A549 (cell line): ENCODE data around the gene PKP1. TPM values are rescaled to one million over a fixed set of nuclear protein-coding genes. Genes with fewer than 3 reads are reported as not detected.

ENCODE experiments used
- ATAC-seq, 2 experiments: fragments of 200-7000 bp in 1 of 2; fragments of >200 bp in 1 of 2; cut with Nextera tagmentation in 1 of 2; cut with Tn5 transposase in 1 of 2; 3 replicates each; pipeline versions ENCODE4 v1.8.0 to v1.9.1; 2018 to 2020; ENCODE audit warnings: mild to moderate bottlenecking in 1 of 2, moderate library complexity in 1 of 2
- CTCF ChIA-PET: fragments of 300-600 bp; sonication (Branson Sonifier 250); formaldehyde crosslinking; extraction: SDS; loops from one replicate; lab custom pipeline; 2021; ENCODE audit warnings: antibody characterized with exemption, inconsistent platforms; lab: Yijun Ruan, JAX
- POLR2A ChIA-PET: fragments of 350-600 bp; formaldehyde crosslinking; extraction: SDS; loops from one replicate; lab custom pipeline; 2021; ENCODE audit warnings: antibody characterized with exemption, inconsistent platforms; lab: Yijun Ruan, JAX
- DNase-seq, 2 experiments: peaks; one replicate each; pipeline versions ENCODE4 v3.0.0 to v3.0.0-alpha.2; 2011 to 2016; ENCODE audit warnings: low read depth in 1 of 2, low spot score in 1 of 2
- FAIRE-seq: peaks from 2 replicates; lab custom pipeline; 2011; peaks lifted over from hg19 to GRCh38; lab: Jason Lieb, UNC
- H3K27ac ChIP-seq, 2 experiments: fragments of >200 bp; sonication (Bioruptor Twin); formaldehyde crosslinking; 3 replicates each; pipeline ENCODE4 v1.5.1; 2016 to 2017
- H3K4me1 ChIP-seq: fragments of >200 bp; sonication (Bioruptor Twin); formaldehyde crosslinking; 3 replicates; pipeline ENCODE4 v1.6.1; 2016
- H3K4me2 ChIP-seq: fragments of >200 bp; sonication (Bioruptor Twin); formaldehyde crosslinking; 3 replicates; pipeline ENCODE4 v1.6.1; 2016
- H3K4me3 ChIP-seq: fragments of >200 bp; sonication (Bioruptor Twin); formaldehyde crosslinking; 3 replicates; pipeline ENCODE4 v1.5.1; 2016
- H3K9me3 ChIP-seq: fragments of >200 bp; sonication (Bioruptor Twin); formaldehyde crosslinking; 3 replicates; pipeline ENCODE4 v1.6.1; 2016
- CHD2 ChIP-seq: fragments of 150-350 bp; IDR thresholded peaks from 2 replicates; pipeline ENCODE4 v1.6.1; 2014; ENCODE audit warnings: low read length; ENCODE audit not compliant: partially characterized antibody
- EP300 ChIP-seq, 2 experiments: fragments of >200 bp; sonication (Bioruptor Twin); formaldehyde crosslinking; IDR thresholded peaks; 2 replicates in 1 of 2; 3 replicates in 1 of 2; pipeline ENCODE4 v1.6.1; 2016 to 2017
- ESRRA ChIP-seq: fragments of 150-350 bp; IDR thresholded peaks from 2 replicates; pipeline ENCODE4 v1.6.1; 2014; ENCODE audit warnings: mild to moderate bottlenecking, low read length, borderline replicate concordance
- FOSB ChIP-seq: fragments of 250-450 bp; sonication (Bioruptor Pico); IDR thresholded peaks from 2 replicates; pipeline ENCODE4 v1.5.0; 2020; ENCODE audit warnings: mild to moderate bottlenecking, moderate library complexity
- HMGXB4 ChIP-seq: fragments of 250-450 bp; sonication (Bioruptor Pico); IDR thresholded peaks from 2 replicates; pipeline ENCODE4 v1.5.0; 2021; ENCODE audit warnings: mild to moderate bottlenecking, moderate library complexity, borderline replicate concordance
- HOXB5 ChIP-seq: fragments of 250-450 bp; sonication (Bioruptor Pico); IDR thresholded peaks from 2 replicates; pipeline ENCODE4 v1.5.0; 2020; ENCODE audit warnings: mild to moderate bottlenecking, moderate library complexity
- KDM1A ChIP-seq: fragments of 200-600 bp; sonication (generic); IDR thresholded peaks from 2 replicates; pipeline ENCODE4 v1.6.1; 2016; ENCODE audit warnings: low read depth, mild to moderate bottlenecking
- KDM5A ChIP-seq: fragments of 200-600 bp; sonication (generic); IDR thresholded peaks from 2 replicates; pipeline ENCODE4 v1.6.1; 2016; ENCODE audit warnings: antibody characterized with exemption, mild to moderate bottlenecking
- MAFK ChIP-seq: fragments of 450-650 bp; IDR thresholded peaks from 2 replicates; pipeline ENCODE4 v1.6.1; 2014; ENCODE audit not compliant: partially characterized antibody
- MYC ChIP-seq: IDR thresholded peaks from 2 replicates; pipeline ENCODE4 v1.6.1; 2012; ENCODE audit warnings: mild to moderate bottlenecking, inconsistent platforms, low read length, improper control_type of control experiment, borderline replicate concordance
- NPAS2 ChIP-seq: fragments of 250-450 bp; sonication (Bioruptor Pico); IDR thresholded peaks from 2 replicates; pipeline ENCODE4 v1.8.0; 2022; ENCODE audit warnings: mild to moderate bottlenecking, moderate library complexity, borderline replicate concordance
- POLR2AphosphoS2 ChIP-seq: conservative IDR thresholded peaks from 2 replicates; pipeline ENCODE4 v1.6.1; 2012; ENCODE audit warnings: low read length, improper control_type of control experiment, inconsistent platforms
- RAD21 ChIP-seq, 2 experiments: fragments of >200 bp in 1 of 2; sonication (Bioruptor Twin) in 1 of 2; formaldehyde crosslinking in 1 of 2; IDR thresholded peaks in 1 of 2; conservative IDR thresholded peaks in 1 of 2; 2 replicates in 1 of 2; 3 replicates in 1 of 2; pipeline ENCODE4 v1.6.1; 2012 to 2018; ENCODE audit warnings: inconsistent platforms in 1 of 2
- RFX5 ChIP-seq: fragments of 450-650 bp; IDR thresholded peaks from 2 replicates; pipeline ENCODE4 v1.7.1; 2014; ENCODE audit warnings: antibody characterized with exemption, mild to moderate bottlenecking, moderate library complexity
- SREBF2 ChIP-seq: fragments of 450-650 bp; IDR thresholded peaks from 2 replicates; pipeline ENCODE4 v1.6.1; 2014; ENCODE audit warnings: mild to moderate bottlenecking, moderate library complexity
- TFCP2L1 ChIP-seq: fragments of 250-450 bp; sonication (Bioruptor Pico); IDR thresholded peaks from 2 replicates; pipeline ENCODE4 v1.5.0; 2021; ENCODE audit warnings: mild to moderate bottlenecking
- ZNF302 ChIP-seq: fragments of 250-450 bp; sonication (Bioruptor Pico); IDR thresholded peaks from 2 replicates; pipeline ENCODE4 v1.9.0; 2021; ENCODE audit warnings: inconsistent platforms, mild to moderate bottlenecking, moderate library complexity
- WGBS: methylation state at CpG from one replicate; pipeline ENCODE4 v1.1.6; 2017; ENCODE audit errors: missing lambda C conversion rate; 5-methylcytosine and 5-hydroxymethylcytosine counted together
- polyA plus RNA-seq, 4 experiments: library from polyadenylated mRNA; depleted of rRNA in 3 of 4; stranded (reverse); fragments of >200 nt; fragmentation: RNase III in 1 of 4; extraction: RNeasy Plus Mini Kit Qiagen cat#74134 plus additional on column Dnase treatment in 1 of 4; gene quantifications; 2 replicates in 3 of 4; 3 replicates in 1 of 4; pipeline ENCODE4 v1.2.3, GENCODE V29; 2011 to 2017
- TF ChIP-seq, protein P1 (sequence below): fragments of 250-450 bp; sonication (Bioruptor Pico); IDR thresholded peaks from 2 replicates; pipeline ENCODE4 v1.5.0; 2020; ENCODE audit warnings: low read depth, mild to moderate bottlenecking, moderate library complexity
- TF ChIP-seq, protein P2 (sequence below): fragments of 150-350 bp; IDR thresholded peaks from 2 replicates; pipeline ENCODE4 v1.6.1; 2014; ENCODE audit warnings: low read depth, mild to moderate bottlenecking, low read length

Gene PKP1
- polyA plus RNA-seq, 2 of the 4 experiments (the other 2 are of a cell fraction): not detected

DNA sequence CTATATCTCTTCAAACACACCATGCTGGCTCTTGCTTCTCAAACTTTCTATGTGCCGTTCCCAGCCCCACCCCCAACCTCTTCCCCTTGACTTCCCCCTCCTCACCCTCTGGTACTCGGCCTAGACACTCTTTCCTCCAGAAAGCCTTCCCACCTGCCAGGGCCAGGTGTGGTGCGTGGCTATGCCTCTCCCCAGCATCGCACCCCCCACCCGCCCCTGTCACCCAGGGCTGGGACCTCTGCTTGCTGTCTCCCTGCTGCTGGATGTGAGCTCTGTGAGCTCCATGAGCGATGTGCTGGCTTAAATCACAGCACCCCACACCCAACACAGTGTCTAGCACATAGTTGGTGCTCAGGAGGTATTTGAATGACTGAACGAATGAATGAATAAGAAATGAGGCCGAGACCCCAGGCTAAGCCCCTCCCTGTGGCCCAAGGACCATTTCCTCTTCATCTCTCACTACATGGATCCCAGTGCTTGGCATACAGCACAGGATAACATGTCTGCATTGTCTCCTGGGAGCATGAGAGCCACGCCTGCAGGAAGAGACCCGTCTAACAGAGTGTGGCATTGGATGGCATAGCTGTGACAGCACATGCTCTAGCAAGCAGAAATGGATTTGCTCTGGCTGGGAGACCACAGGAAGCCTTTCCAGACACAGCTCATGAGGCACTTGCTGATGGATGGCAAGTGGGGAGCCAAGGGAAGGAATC lies 74.5 kb downstream of the PKP1 start:
- ChIA-PET CTCF (interaction anchor here (4.4 to 17.3 kb wide), 6 partner anchors 11 to 106 kb away, joined by 14 to 480 read pairs (median 114); partner anchors contain the start of gene TNNT2), POLR2A (no interaction called here)
- 52% methylated on average over 6 of the region's 10 CpGs for WGBS
- peaks cover 3% of the 10 kb centered on the region; the same call in 1 of the 3 replicates for H3K4me1 ChIP-seq
- no peak overlapping the region for H3K4me3 ChIP-seq
- H3K9me3 ChIP-seq: no peaks in the 10 kb centered on the region
- DNase-seq: no peak
- no peak for ATAC-seq
- FAIRE-seq: no peak
- H3K4me2 ChIP-seq: no peak overlapping the region
- H3K27ac ChIP-seq: peak overlapping the region in 1 of 2 experiments; percentile 43; a peak in 1 of 6 replicates
- TF ChIP-seq ESRRA (no peak), NPAS2 (CRISPR knock-in tag) (no peak), MAFK (no peak), EP300 (IDR thresholded peaks at IDR 0.05) (no peak), RAD21 (conservative IDR thresholded peaks at IDR 0.05 in 1 of 2, IDR thresholded peaks at IDR 0.05 in 1 of 2) (no peak), SREBF2 (no peak), ZNF302 (CRISPR knock-in tag) (no peak), CHD2 (no peak), FOSB (no peak), KDM5A (no peak), MYC (no peak)

DNA sequence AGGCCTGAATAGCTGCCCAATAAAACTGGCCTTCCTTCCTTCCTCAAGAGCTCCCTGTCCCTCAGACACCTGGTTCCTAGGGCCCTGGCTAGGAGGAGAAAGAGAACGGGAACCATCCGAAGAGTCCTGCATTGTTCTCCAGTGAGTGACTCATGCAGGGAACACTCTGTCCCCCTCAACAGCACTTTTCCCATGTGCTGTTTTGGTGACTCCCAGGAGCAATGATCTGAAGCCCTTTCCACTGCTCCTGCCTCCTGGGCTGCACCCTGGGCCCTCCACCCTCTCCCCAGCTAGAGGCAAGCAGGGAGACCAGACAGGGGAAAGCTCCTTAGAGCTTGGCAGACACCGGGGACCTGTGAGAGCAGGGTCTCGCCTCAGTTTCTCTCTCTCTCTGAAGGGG lies 75.3 kb downstream of the PKP1 start:
- DNase-seq: no peak
- TF ChIP-seq HMGXB4 (no peak), TFCP2L1 (no peak), KDM1A (no peak), RFX5 (no peak), EP300 (IDR thresholded peaks at IDR 0.05) (no peak), HOXB5 (CRISPR knock-in tag) (no peak), CHD2 (no peak), POLR2AphosphoS2 (no peak)
- TF ChIP-seq, protein P1, sequence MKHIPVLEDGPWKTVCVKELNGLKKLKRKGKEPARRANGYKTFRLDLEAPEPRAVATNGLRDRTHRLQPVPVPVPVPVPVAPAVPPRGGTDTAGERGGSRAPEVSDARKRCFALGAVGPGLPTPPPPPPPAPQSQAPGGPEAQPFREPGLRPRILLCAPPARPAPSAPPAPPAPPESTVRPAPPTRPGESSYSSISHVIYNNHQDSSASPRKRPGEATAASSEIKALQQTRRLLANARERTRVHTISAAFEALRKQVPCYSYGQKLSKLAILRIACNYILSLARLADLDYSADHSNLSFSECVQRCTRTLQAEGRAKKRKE (CRISPR knock-in tag): no peak
- TF ChIP-seq, protein P2, sequence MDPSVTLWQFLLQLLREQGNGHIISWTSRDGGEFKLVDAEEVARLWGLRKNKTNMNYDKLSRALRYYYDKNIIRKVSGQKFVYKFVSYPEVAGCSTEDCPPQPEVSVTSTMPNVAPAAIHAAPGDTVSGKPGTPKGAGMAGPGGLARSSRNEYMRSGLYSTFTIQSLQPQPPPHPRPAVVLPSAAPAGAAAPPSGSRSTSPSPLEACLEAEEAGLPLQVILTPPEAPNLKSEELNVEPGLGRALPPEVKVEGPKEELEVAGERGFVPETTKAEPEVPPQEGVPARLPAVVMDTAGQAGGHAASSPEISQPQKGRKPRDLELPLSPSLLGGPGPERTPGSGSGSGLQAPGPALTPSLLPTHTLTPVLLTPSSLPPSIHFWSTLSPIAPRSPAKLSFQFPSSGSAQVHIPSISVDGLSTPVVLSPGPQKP: no peak
- 69% methylated on average over 4 of the region's 4 CpGs for WGBS
- no peak for ATAC-seq
- Histone ChIP-seq H3K27ac (peak overlapping the region in 1 of 2 experiments; percentile 49; a peak in 1 of 6 replicates), H3K4me3 (no peak overlapping the region), H3K4me1 (no peaks in the 10 kb centered on the region; the same call in 2 of the 3 replicates), H3K9me3 (no peaks in the 10 kb centered on the region), H3K4me2 (no peak overlapping the region)
- ChIA-PET CTCF (interaction anchor here (1.1 to 17.3 kb wide), 10 partner anchors 11 to 113 kb away, joined by 3 to 480 read pairs (median 38); partner anchors contain the start of gene TNNT2), POLR2A (no interaction called here)
- FAIRE-seq: no peak
